ENCODE results near the gene KCNC3. TPM values are rescaled to one million over a fixed set of nuclear protein-coding genes. Genes with fewer than 3 reads are reported as not detected.

Gene KCNC3
- total and polyA plus RNA-seq, 12 donors = 0.17 to 7.3 (median 1.4) TPM

DNA sequence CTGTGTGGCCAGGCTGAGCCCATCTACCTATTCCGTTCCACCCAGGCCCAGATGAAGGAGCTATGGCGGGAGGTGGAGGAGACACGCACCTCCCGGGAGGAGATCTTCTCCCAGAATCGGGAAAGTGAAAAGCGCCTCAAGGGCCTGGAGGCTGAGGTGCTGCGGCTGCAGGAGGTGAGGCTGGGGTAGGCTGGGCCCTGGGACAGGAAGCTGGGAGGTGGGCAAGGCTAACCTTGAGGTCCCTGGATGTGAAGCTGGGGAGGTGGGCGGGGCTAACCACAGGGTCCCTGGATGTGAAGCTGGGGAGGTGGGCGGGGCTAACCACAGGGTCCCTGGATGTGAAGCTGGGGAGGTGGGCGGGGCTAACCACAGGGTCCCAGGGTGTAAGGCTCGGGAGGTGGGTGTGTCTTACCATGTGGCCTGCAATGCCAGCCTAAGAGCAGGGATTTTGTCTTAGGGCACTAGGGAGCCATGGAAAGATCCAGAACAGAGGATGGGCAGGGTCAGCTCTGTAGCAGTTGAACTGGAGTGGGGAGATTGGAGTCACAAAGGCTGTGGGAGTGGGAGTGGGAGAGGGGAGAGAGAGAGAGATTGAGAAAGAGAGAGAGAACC is 36.9 kb downstream of the KCNC3 start:
- no peaks in the 10 kb centered on the region for H3K36me3 ChIP-seq (replicated peaks in 1 of 2)
- intact Hi-C loops (cut with DNase I) = no loop called here
- H3K27ac ChIP-seq = no peak overlapping the region
- H3K4me3 ChIP-seq = no peak overlapping the region
- H3K9me3 ChIP-seq (replicated peaks in 1 of 3) = no peaks in the 10 kb centered on the region
- 60 to 83% (median 68%) methylated on average over 8 to 11 of the region's 11 CpGs for WGBS, 4 donors
- H3K27me3 ChIP-seq = no peaks in the 10 kb centered on the region
- H3K4me1 ChIP-seq (replicated peaks in 1 of 2) = no peaks in the 10 kb centered on the region
- no peak for DNase-seq
- TF ChIP-seq, protein P1, sequence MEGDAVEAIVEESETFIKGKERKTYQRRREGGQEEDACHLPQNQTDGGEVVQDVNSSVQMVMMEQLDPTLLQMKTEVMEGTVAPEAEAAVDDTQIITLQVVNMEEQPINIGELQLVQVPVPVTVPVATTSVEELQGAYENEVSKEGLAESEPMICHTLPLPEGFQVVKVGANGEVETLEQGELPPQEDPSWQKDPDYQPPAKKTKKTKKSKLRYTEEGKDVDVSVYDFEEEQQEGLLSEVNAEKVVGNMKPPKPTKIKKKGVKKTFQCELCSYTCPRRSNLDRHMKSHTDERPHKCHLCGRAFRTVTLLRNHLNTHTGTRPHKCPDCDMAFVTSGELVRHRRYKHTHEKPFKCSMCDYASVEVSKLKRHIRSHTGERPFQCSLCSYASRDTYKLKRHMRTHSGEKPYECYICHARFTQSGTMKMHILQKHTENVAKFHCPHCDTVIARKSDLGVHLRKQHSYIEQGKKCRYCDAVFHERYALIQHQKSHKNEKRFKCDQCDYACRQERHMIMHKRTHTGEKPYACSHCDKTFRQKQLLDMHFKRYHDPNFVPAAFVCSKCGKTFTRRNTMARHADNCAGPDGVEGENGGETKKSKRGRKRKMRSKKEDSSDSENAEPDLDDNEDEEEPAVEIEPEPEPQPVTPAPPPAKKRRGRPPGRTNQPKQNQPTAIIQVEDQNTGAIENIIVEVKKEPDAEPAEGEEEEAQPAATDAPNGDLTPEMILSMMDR (IDR thresholded peaks at IDR 0.05) = no peak
- TF ChIP-seq POLR2A (IDR thresholded peaks at IDR 0.05) = no peak

DNA sequence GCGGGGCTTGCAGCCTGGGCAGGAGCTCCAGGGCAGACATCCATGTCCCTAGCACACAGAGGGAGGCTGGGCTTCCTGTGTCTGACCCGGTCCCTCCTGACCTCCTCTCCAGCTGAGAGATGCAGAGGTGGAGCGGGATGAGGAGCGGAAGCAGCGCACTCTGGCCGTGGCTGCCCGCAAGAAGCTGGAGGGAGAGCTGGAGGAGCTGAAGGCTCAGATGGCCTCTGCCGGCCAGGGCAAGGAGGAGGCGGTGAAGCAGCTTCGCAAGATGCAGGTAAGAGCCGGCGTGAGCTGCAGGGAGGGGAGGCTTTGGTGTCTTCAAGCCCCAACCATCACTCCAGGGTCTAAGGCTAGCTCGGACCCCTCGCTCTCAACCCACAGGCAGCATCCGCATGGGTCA is 38.4 kb downstream of the KCNC3 start:
- DNase-seq = no peak
- WGBS, 4 donors = 53 to 67% (median 58%) methylated on average over 11 to 15 of the region's 15 CpGs
- no peaks in the 10 kb centered on the region for H3K36me3 ChIP-seq (replicated peaks in 1 of 2)
- no peaks in the 10 kb centered on the region for H3K4me1 ChIP-seq (replicated peaks in 1 of 2)
- no peak overlapping the region for H3K27ac ChIP-seq
- no peak overlapping the region for H3K4me3 ChIP-seq
- H3K9me3 ChIP-seq (replicated peaks in 1 of 3) = peaks cover 0 to 4% (median 3%) of the 10 kb centered on the region in 3 donors
- no peaks in the 10 kb centered on the region for H3K27me3 ChIP-seq
- intact Hi-C loops (cut with DNase I) = no loop called here
- TF ChIP-seq, protein P1 (IDR thresholded peaks at IDR 0.05) = no peak
- TF ChIP-seq POLR2A (IDR thresholded peaks at IDR 0.05) = no peak

DNA sequence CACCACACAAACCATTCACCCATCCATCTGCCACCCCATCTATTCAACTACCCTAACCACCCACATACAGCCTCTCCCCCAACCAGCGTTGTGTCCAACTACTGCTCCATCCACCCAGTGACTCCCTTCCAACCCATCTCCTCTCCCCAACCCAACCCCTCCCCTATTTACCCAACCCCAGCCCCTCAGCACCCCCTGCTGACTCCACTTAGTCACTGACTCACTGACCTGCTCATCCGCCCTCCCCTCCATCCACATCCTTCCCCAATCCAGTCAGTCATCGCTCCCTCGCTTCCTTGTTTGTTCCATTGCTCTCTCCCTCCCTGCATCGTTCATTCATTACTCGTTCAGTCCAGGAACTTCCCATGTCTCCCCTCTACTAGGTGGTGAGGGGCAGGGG is 39.2 kb downstream of the KCNC3 start:
- 62 to 69% (median 68%) methylated on average over 6 of the region's 6 CpGs for WGBS, 4 donors
- Histone ChIP-seq H3K9me3 (replicated peaks in 1 of 3) (peaks cover 0 to 10% (median 3%) of the 10 kb centered on the region in 3 donors), H3K4me3 (no peak overlapping the region), H3K36me3 (replicated peaks in 1 of 2) (no peaks in the 10 kb centered on the region), H3K4me1 (replicated peaks in 1 of 2) (no peaks in the 10 kb centered on the region), H3K27me3 (no peaks in the 10 kb centered on the region), H3K27ac (no peak overlapping the region)
- intact Hi-C loops (cut with DNase I) = no loop called here
- TF ChIP-seq, protein P1 (IDR thresholded peaks at IDR 0.05) = no peak
- no peak for TF ChIP-seq POLR2A (IDR thresholded peaks at IDR 0.05)
- no peak for DNase-seq

DNA sequence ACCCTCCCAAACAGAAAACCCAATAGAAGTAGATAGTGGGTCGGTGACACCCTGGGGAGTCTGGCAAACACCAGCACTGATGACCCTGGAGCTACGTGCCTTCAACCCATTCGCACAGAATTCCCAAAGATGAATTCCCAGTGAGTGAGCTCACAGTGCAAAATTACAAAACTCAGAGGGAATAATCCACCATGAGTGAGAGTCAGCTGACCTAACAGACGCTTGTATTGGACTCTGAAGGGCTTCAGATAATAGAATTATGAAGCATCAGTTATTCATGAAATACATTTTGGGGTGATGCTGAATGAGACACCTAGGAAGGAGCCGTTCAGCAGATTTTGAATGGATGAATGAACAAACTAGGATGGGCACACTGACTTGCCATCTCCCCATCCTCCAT is 40.2 kb downstream of the KCNC3 start:
- no peak overlapping the region for H3K4me3 ChIP-seq
- no peak for DNase-seq
- H3K27me3 ChIP-seq = no peaks in the 10 kb centered on the region
- H3K36me3 ChIP-seq (replicated peaks in 1 of 2) = no peaks in the 10 kb centered on the region
- intact Hi-C loops (cut with DNase I) = no loop called here
- peaks cover 0 to 10% (median 3%) of the 10 kb centered on the region in 3 donors for H3K9me3 ChIP-seq (replicated peaks in 1 of 3)
- no peak overlapping the region for H3K27ac ChIP-seq
- WGBS, 4 donors = 71 to 77% (median 76%) methylated on average over 5 of the region's 5 CpGs
- TF ChIP-seq, protein P1 (IDR thresholded peaks at IDR 0.05) = no peak
- TF ChIP-seq POLR2A (IDR thresholded peaks at IDR 0.05) = no peak
- H3K4me1 ChIP-seq (replicated peaks in 1 of 2) = no peaks in the 10 kb centered on the region

All from adrenal gland (tissue), 12 donors.